ENCODE data around the gene EXOC3L4. TPM values are rescaled to one million over a fixed set of nuclear protein-coding genes. Genes with fewer than 3 reads are reported as not detected.
"Not testable (repeated sequence)": the region's sequence is repeated elsewhere in the genome, so short reads cannot be mapped to it uniquely, and the experiment has no call there.

Gene EXOC3L4
- polyA plus RNA-seq, 6 donors from 2014 or later, result not detected

DNA sequence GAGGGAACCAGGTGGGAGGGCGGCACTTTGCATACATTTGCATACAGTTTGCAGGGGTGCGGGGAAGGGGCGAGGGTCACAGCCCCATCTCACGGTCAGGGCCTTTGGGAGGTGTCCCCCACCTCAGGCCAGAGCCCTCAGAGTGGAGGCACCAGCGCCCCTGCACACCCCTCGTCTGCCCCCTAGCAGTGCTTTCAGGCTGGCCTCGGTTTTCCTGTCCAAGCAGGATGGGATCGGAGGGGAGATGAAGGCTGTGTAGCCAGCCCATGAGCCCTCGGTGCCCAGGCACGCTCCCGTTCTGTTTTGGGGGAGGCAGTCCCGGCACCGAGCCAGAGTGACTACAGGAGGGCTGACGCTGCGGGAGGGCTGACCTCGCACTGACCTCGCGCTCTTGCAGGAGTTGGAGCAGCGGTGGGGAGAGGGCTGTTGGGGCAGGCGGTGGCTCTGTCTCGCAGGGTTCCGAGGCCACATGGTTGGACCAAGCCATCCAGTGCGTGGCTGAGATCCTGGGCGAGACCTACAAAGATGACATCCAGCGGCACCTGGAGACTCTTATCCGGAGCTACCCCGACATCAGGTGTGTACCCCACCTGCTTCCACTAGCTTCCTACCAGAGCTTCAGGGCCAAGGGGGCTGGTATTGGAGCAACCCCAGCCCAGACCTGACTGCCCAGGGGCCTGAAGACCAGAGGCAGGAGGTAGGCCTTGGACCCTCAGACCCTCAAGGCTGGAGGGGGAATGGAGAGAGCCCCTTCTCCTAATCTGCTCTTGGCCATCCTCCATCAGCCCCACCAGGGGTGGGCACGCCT, 13.6 kb downstream of the EXOC3L4 start:
- Mint-ChIP-seq H3K4me3 (no peak overlapping the region), H3K27ac (no peak overlapping the region), H3K9me3 (no peaks in the 10 kb centered on the region), H3K27me3 (peaks cover 15 to 57% (median 19%) of the 10 kb centered on the region in 3 donors), H3K4me1 (peaks cover 21 to 40% (median 21%) of the 10 kb centered on the region in 3 donors), H3K36me3 (no peaks in the 10 kb centered on the region)
- ATAC-seq (ENCODE audit: low read depth in 2 of 2) (no peak), DNase-seq (no peak)

GRCh38 chr14:103108749-103109207, 14.3 kb downstream of the EXOC3L4 start:
- Mint-ChIP-seq H3K36me3 (no peaks in the 10 kb centered on the region), H3K4me3 (no peak overlapping the region), H3K4me1 (peaks cover 17 to 36% (median 17%) of the 10 kb centered on the region in 3 donors), H3K27ac (no peak overlapping the region), H3K9me3 (no peaks in the 10 kb centered on the region), H3K27me3 (peaks cover 10 to 53% (median 13%) of the 10 kb centered on the region in 3 donors)
- DNase-seq (no peak), ATAC-seq (ENCODE audit: low read depth in 2 of 2) (peak in 1 of 2 donors; percentile 36)

DNA sequence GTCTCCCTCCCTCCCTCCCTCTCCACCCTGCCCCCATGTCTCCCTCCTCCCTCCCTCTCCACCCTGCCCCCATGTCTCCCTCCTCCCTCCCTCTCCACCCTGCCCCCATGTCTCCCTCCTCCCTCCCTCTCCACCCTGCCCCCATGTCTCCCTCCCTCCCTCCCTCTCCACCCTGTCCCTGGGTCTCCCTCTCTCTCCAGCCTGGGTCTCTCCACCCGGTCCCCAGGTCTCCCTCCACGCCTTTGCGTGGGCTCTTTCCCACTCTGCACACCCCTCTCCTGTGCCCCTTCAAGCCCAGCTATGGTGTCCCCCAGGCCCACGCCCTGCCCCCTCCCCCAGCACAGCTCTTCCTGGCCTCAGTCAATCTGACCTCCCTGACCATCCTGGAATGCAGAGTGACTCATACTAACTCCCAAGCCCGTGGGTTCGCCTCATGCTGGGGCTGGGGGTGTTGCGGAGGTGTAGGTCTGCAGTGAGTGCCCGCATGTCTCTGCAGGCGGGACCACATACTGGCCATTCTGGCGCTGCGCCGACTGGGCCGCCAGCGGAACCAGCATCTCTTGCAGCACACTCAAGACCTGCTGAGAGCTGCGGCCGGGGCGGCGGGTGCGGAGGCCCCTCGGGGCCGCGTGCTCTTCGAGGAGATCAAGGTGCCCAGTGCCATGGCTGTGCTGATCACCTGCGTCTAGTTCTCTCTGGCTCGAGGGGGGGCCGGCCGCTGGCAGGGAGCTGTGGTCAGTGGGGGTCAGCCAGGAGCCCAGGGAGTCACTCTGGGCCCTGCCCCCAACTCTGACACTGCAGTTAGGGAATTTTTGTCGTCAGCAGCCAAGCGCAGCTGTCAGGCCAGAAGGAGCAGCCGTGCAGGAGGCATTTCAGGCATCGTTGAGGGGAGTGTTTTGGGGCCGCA, 15.3 kb downstream of the EXOC3L4 start:
- H3K27me3 Mint-ChIP-seq, result peaks cover 10 to 50% (median 11%) of the 10 kb centered on the region in 3 donors
- H3K4me1 Mint-ChIP-seq, result peaks cover 17 to 36% (median 17%) of the 10 kb centered on the region in 3 donors
- ATAC-seq (ENCODE audit: low read depth in 2 of 2) (no peak), DNase-seq (no peak)
- no peak overlapping the region for H3K4me3 Mint-ChIP-seq
- H3K27ac Mint-ChIP-seq, result no peak overlapping the region
- no peaks in the 10 kb centered on the region for H3K9me3 Mint-ChIP-seq
- no peaks in the 10 kb centered on the region for H3K36me3 Mint-ChIP-seq

DNA sequence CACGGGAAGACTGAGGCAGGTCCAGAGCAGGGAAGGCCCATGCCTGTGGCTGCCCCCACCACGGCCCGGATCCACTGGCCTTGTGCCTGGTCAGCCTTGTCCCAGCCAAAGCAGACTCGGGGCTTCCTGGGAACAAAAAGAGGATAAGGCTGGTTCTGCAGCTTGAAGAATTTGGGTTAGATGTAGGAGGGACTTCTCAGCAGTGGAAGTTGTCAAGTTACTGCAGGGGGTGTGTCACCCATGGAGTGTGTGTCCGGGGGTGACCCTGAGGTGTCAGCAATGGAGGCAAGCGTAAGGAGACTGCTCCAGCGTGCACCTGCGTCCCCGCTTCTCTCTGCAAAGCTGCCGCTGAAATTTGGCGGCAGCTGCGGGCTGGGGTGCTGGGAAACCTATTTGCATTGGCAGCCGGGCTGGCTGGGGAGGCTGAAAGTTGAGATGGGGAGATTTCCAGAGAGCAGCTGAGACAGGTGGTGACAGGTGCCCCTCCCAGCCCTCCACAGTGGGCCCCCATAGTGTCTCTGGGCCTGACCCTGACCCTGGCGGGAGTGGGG, 16.2 kb downstream of the EXOC3L4 start:
- DNase-seq (no peak), ATAC-seq (ENCODE audit: low read depth in 2 of 2) (no peak)
- no peak overlapping the region for H3K4me3 Mint-ChIP-seq
- H3K4me1 Mint-ChIP-seq, result peaks cover 15 to 31% (median 17%) of the 10 kb centered on the region in 3 donors
- no peaks in the 10 kb centered on the region for H3K36me3 Mint-ChIP-seq
- no peaks in the 10 kb centered on the region for H3K9me3 Mint-ChIP-seq
- peaks cover under 1 to 41% (median 6%) of the 10 kb centered on the region in 3 donors for H3K27me3 Mint-ChIP-seq
- H3K27ac Mint-ChIP-seq, result no peak overlapping the region

DNA sequence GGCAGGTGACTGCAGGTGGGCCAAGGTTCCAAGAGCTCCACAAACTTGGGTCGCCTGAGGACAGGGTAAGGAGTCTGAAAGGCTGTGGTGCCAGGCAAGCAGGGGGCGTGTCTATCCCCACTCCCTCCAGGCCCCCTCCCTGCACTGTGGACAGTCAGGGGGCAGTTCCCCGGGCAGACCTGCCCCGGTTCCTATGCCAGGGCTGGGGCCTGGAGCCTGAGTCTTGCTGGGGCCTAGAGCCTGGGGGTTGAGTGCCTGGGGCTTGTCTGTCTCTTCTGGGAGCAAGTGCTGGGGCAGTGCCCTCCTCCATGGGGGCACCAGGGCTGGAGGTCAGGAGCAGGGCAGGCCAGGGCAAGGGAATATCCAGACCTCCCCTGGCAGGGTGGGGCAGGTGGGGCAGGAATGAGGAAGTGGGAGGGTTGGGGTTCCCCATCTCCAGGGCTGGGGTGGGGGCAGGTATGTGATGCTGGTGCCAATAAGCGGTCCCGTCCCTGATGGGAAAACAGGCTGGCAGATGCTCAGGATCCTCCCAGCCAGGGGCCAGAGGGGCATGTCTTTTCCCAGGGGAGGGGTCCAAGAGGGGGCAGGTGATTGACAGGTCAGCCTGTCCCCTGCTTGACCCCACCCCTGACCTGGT, 16.8 kb downstream of the EXOC3L4 start:
- Mint-ChIP-seq H3K27ac (no peak overlapping the region), H3K4me3 (no peak overlapping the region), H3K27me3 (peaks cover 0 to 35% (median 5%) of the 10 kb centered on the region in 3 donors), H3K4me1 (peaks cover 15 to 29% (median 19%) of the 10 kb centered on the region in 3 donors), H3K9me3 (no peaks in the 10 kb centered on the region), H3K36me3 (no peaks in the 10 kb centered on the region)
- DNase-seq (no peak), ATAC-seq (ENCODE audit: low read depth in 2 of 2) (peak; percentile 26 to 45)

DNA sequence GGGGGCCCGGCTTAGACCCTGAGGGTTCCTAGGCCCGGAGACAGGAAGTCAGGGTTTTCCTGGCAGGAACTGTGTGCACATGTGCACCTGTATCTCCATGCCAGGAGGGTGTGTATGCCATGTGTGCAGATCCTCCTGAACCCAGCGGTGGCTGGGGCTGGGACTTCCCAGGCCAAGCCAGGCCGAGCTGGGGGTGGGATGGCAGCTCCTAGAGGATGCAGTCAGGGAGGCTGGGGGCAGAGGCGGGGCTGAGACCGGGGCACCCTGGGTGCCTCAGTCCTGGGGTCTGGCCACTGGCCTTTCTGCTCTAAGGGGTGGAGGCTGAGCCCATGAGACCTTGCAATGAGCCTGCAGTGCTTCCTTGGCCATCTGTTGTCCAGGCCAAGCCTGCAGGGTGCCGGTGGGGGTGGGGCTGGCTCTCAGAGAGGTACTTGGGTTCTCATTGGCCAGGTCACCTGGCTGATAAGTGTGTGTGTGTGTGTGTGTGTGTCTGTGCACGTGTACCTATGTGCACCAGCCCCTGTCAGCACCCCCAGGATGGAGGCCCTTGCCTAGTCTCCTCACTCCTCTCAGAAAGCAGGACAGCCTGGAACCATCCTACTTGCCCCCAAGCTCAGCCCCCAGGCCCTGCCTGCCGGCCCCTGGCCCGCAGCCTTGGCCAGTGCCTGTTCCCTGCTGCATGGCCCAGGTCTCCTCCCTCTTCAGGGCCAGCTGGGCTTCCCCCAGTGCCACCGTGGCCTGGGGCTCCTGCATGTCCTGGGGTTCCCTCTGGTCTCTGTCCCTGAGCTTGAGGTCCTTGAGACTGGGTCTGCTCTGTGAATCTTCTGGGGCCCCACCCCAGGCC, 18.1 kb downstream of the EXOC3L4 start:
- ATAC-seq (ENCODE audit: low read depth in 2 of 2) (no peak), DNase-seq (no peak)
- Mint-ChIP-seq H3K27me3 (peaks cover 0 to 22% (median 5%) of the 10 kb centered on the region in 3 donors), H3K27ac (peak overlapping the region in 1 of 6 donors; percentile 82), H3K36me3 (no peaks in the 10 kb centered on the region), H3K9me3 (no peaks in the 10 kb centered on the region), H3K4me1 (peaks cover 15 to 29% (median 19%) of the 10 kb centered on the region in 3 donors), H3K4me3 (no peak overlapping the region)

DNA sequence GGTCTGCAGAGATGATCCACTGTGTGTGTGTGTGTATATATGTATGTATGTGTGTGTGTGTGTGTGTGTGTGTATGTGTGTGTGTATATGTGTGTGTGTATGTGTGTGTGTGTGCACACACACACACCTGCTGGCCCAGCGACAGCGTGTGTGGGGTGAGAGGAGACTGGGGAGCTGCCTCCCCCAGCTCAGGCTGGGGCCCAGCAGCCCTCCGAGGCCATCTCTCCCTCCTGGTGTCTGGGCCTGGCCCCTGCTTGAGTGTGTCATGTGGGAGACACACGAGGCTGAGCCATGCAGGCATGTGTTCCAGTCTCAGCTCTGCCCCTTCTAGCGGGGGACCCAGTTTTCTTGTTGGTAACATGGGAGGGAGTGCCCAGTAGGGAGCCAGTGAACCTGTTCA, 18.8 kb downstream of the EXOC3L4 start:
- DNase-seq, result no peak
- H3K4me1 Mint-ChIP-seq, result peaks cover 15 to 29% (median 19%) of the 10 kb centered on the region in 3 donors
- no peak for ATAC-seq (ENCODE audit: low read depth in 2 of 2)
- H3K27ac Mint-ChIP-seq, result no peak overlapping the region
- H3K4me3 Mint-ChIP-seq, result no peak overlapping the region
- no peaks in the 10 kb centered on the region for H3K9me3 Mint-ChIP-seq
- peaks cover 0 to 25% (median 5%) of the 10 kb centered on the region in 3 donors for H3K27me3 Mint-ChIP-seq
- H3K36me3 Mint-ChIP-seq, result no peaks in the 10 kb centered on the region

- no peaks in the 10 kb centered on the region for H3K36me3 Mint-ChIP-seq
- no peak overlapping the region for H3K27ac Mint-ChIP-seq
- no peak for DNase-seq
- peaks cover 0 to 29% (median 5%) of the 10 kb centered on the region in 3 donors for H3K27me3 Mint-ChIP-seq
- no peak for ATAC-seq (ENCODE audit: low read depth in 2 of 2)
- peaks cover 15 to 29% (median 19%) of the 10 kb centered on the region in 3 donors for H3K4me1 Mint-ChIP-seq
- no peaks in the 10 kb centered on the region for H3K9me3 Mint-ChIP-seq
- no peak overlapping the region for H3K4me3 Mint-ChIP-seq
Observed at GRCh38 chr14:103113774-103114173, 19.2 kb downstream of the EXOC3L4 start.

GRCh38 chr14:103115086-103115679, 20.7 kb downstream of the EXOC3L4 start:
- Mint-ChIP-seq H3K27ac (peak overlapping the region in 2 of 6 donors; percentile 39 to 86), H3K4me1 (peaks cover 15 to 29% (median 19%) of the 10 kb centered on the region in 3 donors), H3K27me3 (peaks cover 8 to 33% (median 11%) of the 10 kb centered on the region in 3 donors), H3K4me3 (peak overlapping the region in 5 of 8 donors; percentile 4 to 74 (median 50))
- H3K9me3 Mint-ChIP-seq; H3K36me3 Mint-ChIP-seq; ATAC-seq (ENCODE audit: low read depth in 2 of 2); DNase-seq: not testable (repeated sequence)

GRCh38 chr14:103115845-103116572, 21.5 kb downstream of the EXOC3L4 start:
- H3K27me3 Mint-ChIP-seq, result peaks cover 8 to 37% (median 18%) of the 10 kb centered on the region in 3 donors
- H3K4me3 Mint-ChIP-seq, result peak overlapping the region in 1 of 8 donors; percentile 29
- H3K4me1 Mint-ChIP-seq, result peaks cover 10 to 22% (median 18%) of the 10 kb centered on the region in 3 donors
- ATAC-seq (ENCODE audit: low read depth in 2 of 2), result no peak
- H3K27ac Mint-ChIP-seq, result peak overlapping the region in 1 of 6 donors; percentile 54
- no peak for DNase-seq
- H3K9me3 Mint-ChIP-seq, result no peaks in the 10 kb centered on the region
- H3K36me3 Mint-ChIP-seq, result no peaks in the 10 kb centered on the region

DNA sequence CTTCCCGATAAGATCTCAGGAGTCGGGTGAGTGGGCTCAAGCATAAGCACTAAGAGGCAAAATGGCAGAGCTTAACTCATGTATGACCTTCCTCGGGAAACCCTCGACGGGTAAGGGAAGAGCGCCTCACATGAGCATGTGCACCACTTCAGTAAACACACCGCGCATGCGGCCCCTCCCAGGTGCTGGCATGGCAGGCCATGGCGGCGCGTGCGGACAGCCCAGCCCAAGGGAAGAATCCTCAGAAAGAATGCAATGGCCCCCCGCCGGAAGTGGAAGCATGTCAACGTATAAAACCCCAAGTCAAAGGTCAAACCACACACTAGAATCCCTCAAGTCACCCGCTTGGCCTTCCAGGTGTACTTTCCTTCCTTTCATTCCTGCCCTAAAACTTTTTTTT, 22.1 kb downstream of the EXOC3L4 start:
- peaks cover 9 to 19% (median 13%) of the 10 kb centered on the region in 3 donors for H3K4me1 Mint-ChIP-seq
- no peak for ATAC-seq (ENCODE audit: low read depth in 2 of 2)
- no peaks in the 10 kb centered on the region for H3K36me3 Mint-ChIP-seq
- DNase-seq, result no peak
- peak overlapping the region in 1 of 6 donors; percentile 41 for H3K27ac Mint-ChIP-seq
- H3K9me3 Mint-ChIP-seq, result no peaks in the 10 kb centered on the region
- no peak overlapping the region for H3K4me3 Mint-ChIP-seq
- peaks cover 14 to 38% (median 18%) of the 10 kb centered on the region in 3 donors for H3K27me3 Mint-ChIP-seq
